H1 (cell line): ENCODE measurements around the gene ZNF768. TPM values are rescaled to one million over a fixed set of nuclear protein-coding genes. Genes with fewer than 3 reads are reported as not detected.

Experiments
- CTCF ChIA-PET: fragments of 300-600 bp; sonication (Branson Sonifier 250); formaldehyde crosslinking; loops from one replicate; lab custom pipeline; 2021; ENCODE audit not compliant: partially characterized antibody; lab: Charles Lee
- POLR2A ChIA-PET: fragments of 300-600 bp; sonication (Branson Sonifier 250); formaldehyde crosslinking; loops from one replicate; lab custom pipeline; 2021; ENCODE audit warnings: inconsistent platforms; ENCODE audit not compliant: partially characterized antibody; lab: Charles Lee
- DNase-seq, 2 experiments: peaks; one replicate each; pipeline versions ENCODE4 v3.0.0 to v3.0.0-alpha.2; 2010 to 2022; ENCODE audit warnings: low spot score in 2 of 2, low read depth in 1 of 2, mixed read lengths in 1 of 2
- FAIRE-seq: peaks from 2 replicates; lab custom pipeline; 2011; peaks lifted over from hg19 to GRCh38; lab: Jason Lieb, UNC
- H2AFZ ChIP-seq: 2 replicates; pipeline ENCODE4 v1.8.1; 2012; ENCODE audit warnings: low read length, inconsistent platforms
- H2AK5ac ChIP-seq: 2 replicates; pipeline ENCODE4 v1.6.1; 2013; ENCODE audit warnings: low read depth, low read length
- H2BK120ac ChIP-seq: replicated peaks from 2 replicates; pipeline ENCODE3; 2013; ENCODE audit warnings: low read depth, low read length, inconsistent platforms
- H2BK12ac ChIP-seq: 2 replicates; pipeline ENCODE4 v1.6.1; 2013; ENCODE audit warnings: low read depth, low read length
- H2BK15ac ChIP-seq: 2 replicates; pipeline ENCODE4 v1.6.1; 2013; ENCODE audit warnings: low read length
- H2BK20ac ChIP-seq: 2 replicates; pipeline ENCODE4 v1.6.1; 2013; ENCODE audit warnings: low read length
- H2BK5ac ChIP-seq: 2 replicates; pipeline ENCODE4 v1.6.1; 2013; ENCODE audit warnings: low read depth, low read length
- H3K14ac ChIP-seq: 2 replicates; pipeline ENCODE4 v1.6.1; 2013; ENCODE audit warnings: inconsistent platforms; ENCODE audit not compliant: insufficient read length
- H3K18ac ChIP-seq: 2 replicates; pipeline ENCODE4 v1.6.1; 2013; ENCODE audit warnings: low read length; ENCODE audit errors: extremely low read depth
- H3K23ac ChIP-seq: 2 replicates; pipeline ENCODE4 v1.6.1; 2013; ENCODE audit warnings: inconsistent platforms; ENCODE audit not compliant: insufficient read length
- H3K23me2 ChIP-seq: 2 replicates; pipeline ENCODE4 v1.6.1; 2013; ENCODE audit warnings: low read depth, low read length
- H3K27ac ChIP-seq: 2 replicates; pipeline ENCODE4 v1.6.1; 2011; ENCODE audit warnings: low read depth, low read length, inconsistent platforms
- H3K27me3 ChIP-seq, 4 experiments: replicated peaks in 1 of 4; 1 replicate in 1 of 4; 2 replicates in 3 of 4; pipeline versions ENCODE4 v1.6.1 to v1.8.1; 2011 to 2013; ENCODE audit warnings: low read length in 3 of 4, mild to moderate bottlenecking in 3 of 4, inconsistent platforms in 2 of 4, mixed read lengths in 2 of 4, moderate library complexity in 1 of 4; ENCODE audit not compliant: control insufficient read depth in 3 of 4, insufficient read depth in 3 of 4; ENCODE audit errors: extremely low read depth in 1 of 4
- H3K36me3 ChIP-seq, 4 experiments: 2 replicates each; pipeline versions ENCODE4 v1.6.1 to v1.8.1; 2011 to 2013; ENCODE audit warnings: mild to moderate bottlenecking in 4 of 4, low read length in 3 of 4, moderate library complexity in 2 of 4, control low read depth in 1 of 4, inconsistent platforms in 1 of 4; ENCODE audit not compliant: insufficient read depth in 4 of 4, control insufficient read depth in 2 of 4
- H3K4ac ChIP-seq: replicated peaks from 2 replicates; pipeline ENCODE3; 2013; ENCODE audit warnings: low read length, low read depth, mixed read lengths, inconsistent platforms; ENCODE audit not compliant: insufficient read length
- H3K4me1 ChIP-seq, 4 experiments: replicated peaks in 1 of 4; 1 replicate in 1 of 4; 2 replicates in 3 of 4; pipeline versions ENCODE4 v1.6.1 to v1.8.1; 2011 to 2013; ENCODE audit warnings: low read length in 3 of 4, inconsistent platforms in 2 of 4, mixed read lengths in 1 of 4; ENCODE audit not compliant: insufficient read depth in 4 of 4, control insufficient read depth in 3 of 4
- H3K4me2 ChIP-seq, 2 experiments: 2 replicates each; pipeline versions ENCODE4 v1.6.1 to v1.8.1; 2011 to 2013; ENCODE audit warnings: low read depth in 2 of 2, low read length in 2 of 2, control low read depth in 1 of 2, inconsistent platforms in 1 of 2, mild to moderate bottlenecking in 1 of 2; ENCODE audit not compliant: insufficient read depth in 1 of 2
- H3K4me3 ChIP-seq, 4 experiments: fragments of 200-600, 300-600 bp in 1 of 4; sonication (generic), shearing (Covaris generic), sonication (Bioruptor Twin) in 1 of 4; 2 replicates each; pipeline versions ENCODE4 v1.5.1 to v1.8.1; 2011 to 2016; ENCODE audit warnings: low read length in 4 of 4, low read depth in 3 of 4, control low read depth in 2 of 4, inconsistent platforms in 2 of 4, mild to moderate bottlenecking in 2 of 4, mixed read lengths in 1 of 4, moderate library complexity in 1 of 4; ENCODE audit not compliant: insufficient read depth in 2 of 4; ENCODE audit errors: extremely low read depth in 1 of 4
- H3K56ac ChIP-seq: replicated peaks from 2 replicates; pipeline ENCODE3; 2013; ENCODE audit warnings: low read depth, mild to moderate bottlenecking, mixed read lengths, low read length, inconsistent platforms; ENCODE audit not compliant: insufficient read length
- H3K79me1 ChIP-seq: 2 replicates; pipeline ENCODE4 v1.6.1; 2013; ENCODE audit warnings: low read depth, low read length, control low read depth
- H3K79me2 ChIP-seq, 2 experiments: 2 replicates each; pipeline versions ENCODE4 v1.6.1 to v1.8.1; 2012 to 2013; ENCODE audit warnings: low read length in 2 of 2, mild to moderate bottlenecking in 2 of 2, inconsistent platforms in 1 of 2; ENCODE audit not compliant: insufficient read depth in 2 of 2, control insufficient read depth in 1 of 2
- H3K9ac ChIP-seq, 4 experiments: replicated peaks in 1 of 4; 1 replicate in 1 of 4; 2 replicates in 3 of 4; pipeline versions ENCODE4 v1.6.1 to v1.8.1; 2011 to 2013; ENCODE audit warnings: low read depth in 3 of 4, low read length in 3 of 4, control low read depth in 2 of 4, mild to moderate bottlenecking in 2 of 4, moderate library complexity in 2 of 4, inconsistent platforms in 1 of 4; ENCODE audit errors: extremely low read depth in 1 of 4
- H3K9me3 ChIP-seq, 2 experiments: 2 replicates each; pipeline versions ENCODE4 v1.6.1 to v1.8.1; 2012 to 2013; ENCODE audit warnings: mild to moderate bottlenecking in 2 of 2, moderate library complexity in 2 of 2, control low read depth in 1 of 2, inconsistent platforms in 1 of 2, low read depth in 1 of 2, low read length in 1 of 2, mixed read lengths in 1 of 2; ENCODE audit not compliant: insufficient read depth in 2 of 2
- H4K20me1 ChIP-seq, 2 experiments: replicated peaks in 1 of 2; 2 replicates each; pipeline versions ENCODE3 to v1.8.1; 2011 to 2013; ENCODE audit warnings: inconsistent platforms in 2 of 2, low read length in 2 of 2, mild to moderate bottlenecking in 1 of 2; ENCODE audit not compliant: insufficient read depth in 2 of 2, control insufficient read depth in 1 of 2
- H4K5ac ChIP-seq: 2 replicates; pipeline ENCODE4 v1.6.1; 2013; ENCODE audit warnings: low read length, low read depth, mixed read lengths, inconsistent platforms; ENCODE audit not compliant: insufficient read length
- H4K8ac ChIP-seq: 2 replicates; pipeline ENCODE4 v1.8.0; 2013; ENCODE audit warnings: mild to moderate bottlenecking, moderate library complexity, low read length, inconsistent platforms; ENCODE audit not compliant: insufficient read depth; ENCODE audit errors: extremely low read depth
- H4K91ac ChIP-seq: replicated peaks from 2 replicates; pipeline ENCODE3; 2013; ENCODE audit warnings: low read length, mixed read lengths, inconsistent platforms; ENCODE audit not compliant: insufficient read length
- CREB1 ChIP-seq: IDR thresholded peaks from 2 replicates; pipeline ENCODE4 v1.6.1; 2012; ENCODE audit warnings: inconsistent platforms
- GTF2F1 ChIP-seq: IDR thresholded peaks from 2 replicates; pipeline ENCODE4 v1.6.1; 2012; ENCODE audit warnings: low read depth, low read length, improper control_type of control experiment, borderline replicate concordance
- HDAC6 ChIP-seq: IDR thresholded peaks from one replicate; pipeline ENCODE4 v1.7.1; 2012; ENCODE audit warnings: low read depth, mild to moderate bottlenecking, inconsistent platforms, low read length, moderate library complexity
- KDM4A ChIP-seq: IDR thresholded peaks from one replicate; pipeline ENCODE4 v1.7.1; 2012; ENCODE audit warnings: low read depth, mild to moderate bottlenecking, moderate library complexity, low read length, inconsistent platforms; ENCODE audit not compliant: severe bottlenecking
- MAX ChIP-seq: IDR thresholded peaks from 2 replicates; pipeline ENCODE4 v1.6.1; 2012; ENCODE audit warnings: inconsistent platforms
- RAD21 ChIP-seq, 2 experiments: IDR thresholded peaks in 1 of 2; conservative IDR thresholded peaks in 1 of 2; 2 replicates each; pipeline ENCODE4 v1.6.1; 2011; ENCODE audit warnings: low read depth in 2 of 2, low read length in 2 of 2, improper control_type of control experiment in 1 of 2, inconsistent platforms in 1 of 2, mild to moderate bottlenecking in 1 of 2, moderate library complexity in 1 of 2
- RFX5 ChIP-seq: IDR thresholded peaks from 2 replicates; pipeline ENCODE4 v1.6.1; 2011; ENCODE audit warnings: low read depth, low read length, improper control_type of control experiment, borderline replicate concordance
- SP4 ChIP-seq: IDR thresholded peaks from 2 replicates; pipeline ENCODE4 v1.6.1; 2012; ENCODE audit warnings: low read length, inconsistent platforms
- TAF1 ChIP-seq: IDR thresholded peaks from 2 replicates; pipeline ENCODE4 v1.6.1; 2011; ENCODE audit warnings: mild to moderate bottlenecking, low read depth, low read length
- TBP ChIP-seq: IDR thresholded peaks from 2 replicates; pipeline ENCODE4 v1.6.1; 2011; ENCODE audit warnings: low read depth, low read length, improper control_type of control experiment
- WGBS, 2 experiments: shearing (Covaris generic) in 1 of 2; methylation state at CpG; one replicate each; pipeline versions ENCODE4 v1.1.6 to v1.1.7; 2013 to 2015; ENCODE audit warnings: low lambda C conversion rate in 2 of 2, mixed read lengths in 2 of 2, inconsistent platforms in 1 of 2, low coverage in 1 of 2, missing lambda C conversion rate in 1 of 2; ENCODE audit not compliant: insufficient replicate concordance in 2 of 2, insufficient coverage in 1 of 2, insufficient read length in 1 of 2; ENCODE audit errors: extremely low coverage in 1 of 2, missing lambda C conversion rate in 1 of 2; 5-methylcytosine and 5-hydroxymethylcytosine counted together
- polyA plus RNA-seq, 7 experiments: library from polyadenylated mRNA; depleted of rRNA in 3 of 7; stranded (reverse) in 5 of 7; unstranded in 2 of 7; fragments of >200 nt in 5 of 7; fragments of 200-250 nt in 2 of 7; gene quantifications; 1 replicate in 5 of 7; 2 replicates in 1 of 7; 4 replicates in 1 of 7; pipeline versions ENCODE4 v1.2.1 to v1.2.3, GENCODE V29; 2011 to 2013; ENCODE audit warnings: missing spikeins in 2 of 7, mixed read lengths in 2 of 7
- total RNA-seq: library from RNA; stranded (reverse); fragmentation: NEBNext Ultra II Directional; extraction: Animal tissue kit (Norgen Biotek cat#: 25700); gene quantifications from 2 replicates; pipeline ENCODE4 v1.2.1, GENCODE V29; 2021
- TF ChIP-seq, protein P1 (sequence below), 3 experiments: IDR thresholded peaks; 1 replicate in 2 of 3; 2 replicates in 1 of 3; pipeline versions ENCODE4 v1.5.1 to v1.6.1; 2011; ENCODE audit warnings: low read length in 3 of 3, mild to moderate bottlenecking in 3 of 3, inconsistent platforms in 2 of 3, low read depth in 1 of 3, moderate library complexity in 1 of 3; ENCODE audit not compliant: insufficient read depth in 1 of 3; ENCODE audit errors: control extremely low read depth in 1 of 3

ZNF768 gene
- total and polyA plus RNA-seq, 2 of the 8 experiments (the other 6 are each of a cell fraction or from before 2014, with no cell fraction given), result 36.1 to 47.7 TPM

DNA sequence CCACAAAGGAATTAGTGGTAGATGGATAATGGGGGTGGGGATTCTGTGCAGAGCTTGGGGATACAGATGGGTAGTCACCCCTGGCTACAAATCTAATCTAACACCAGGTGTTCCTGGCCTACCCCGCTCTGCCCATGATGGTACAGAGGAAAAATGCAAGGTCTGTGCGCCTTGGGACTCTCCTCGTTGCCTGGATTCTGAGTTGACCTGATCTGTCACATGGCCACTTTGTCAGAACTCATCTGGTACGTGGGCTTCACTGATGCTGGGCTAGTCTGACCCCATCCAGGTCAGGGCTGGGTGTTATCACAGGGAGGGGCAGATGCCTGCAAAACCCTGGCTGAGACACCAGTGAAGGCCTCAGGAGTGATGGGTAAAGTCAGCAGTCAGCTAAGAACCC is 26.6 kb upstream of the ZNF768 start:
- peaks cover 0 to 4% of the 10 kb centered on the region in 2 experiments for H4K20me1 ChIP-seq
- no peak overlapping the region for H3K4me2 ChIP-seq
- H2AFZ ChIP-seq, result no peak overlapping the region
- H4K5ac ChIP-seq, result no peak overlapping the region
- no peak overlapping the region for H3K4me3 ChIP-seq
- no peaks in the 10 kb centered on the region for H3K9me3 ChIP-seq
- H2BK12ac ChIP-seq, result no peak overlapping the region
- H3K23me2 ChIP-seq, result peaks cover 5% of the 10 kb centered on the region; the same call in 1 of the 2 replicates
- H3K27me3 ChIP-seq, result no peaks in the 10 kb centered on the region
- no peak overlapping the region for H3K23ac ChIP-seq
- no peak overlapping the region for H2AK5ac ChIP-seq
- WGBS, 2 experiments, result 91% methylated on average over 4 of the region's 4 CpGs; no CpG with 5 or more reads in 1 of the 2 experiments
- peaks cover 5 to 14% (median 7%) of the 10 kb centered on the region in 4 experiments for H3K4me1 ChIP-seq
- H3K14ac ChIP-seq, result no peak overlapping the region
- H3K27ac ChIP-seq, result no peak overlapping the region
- H2BK15ac ChIP-seq, result no peak overlapping the region
- no peak overlapping the region for H2BK20ac ChIP-seq
- H4K91ac ChIP-seq, result no peak overlapping the region
- ChIA-PET CTCF (interaction anchor here (0.6 to 3.8 kb wide), 3 partner anchors 9 to 17 kb away, joined by 3 to 12 read pairs (median 3); partner anchors contain the start of gene ZNF747), POLR2A (interaction anchor here (0.6 to 6.7 kb wide), 4 partner anchors 9 to 23 kb away, joined by 4 to 40 read pairs (median 5); partner anchors contain the start of gene ZNF747)
- H3K9ac ChIP-seq, result no peak overlapping the region
- 0 out of 2 replicates have a peak overlapping the region, but pooled peaks have one; percentile 26 for H2BK5ac ChIP-seq
- no peak overlapping the region for H4K8ac ChIP-seq
- no peak overlapping the region for H2BK120ac ChIP-seq
- H3K18ac ChIP-seq, result no peak overlapping the region
- H3K79me1 ChIP-seq, result no peaks in the 10 kb centered on the region
- no peak overlapping the region for H3K4ac ChIP-seq
- H3K36me3 ChIP-seq, result peaks cover 3 to 8% (median 5%) of the 10 kb centered on the region in 4 experiments; a peak in 4 of 8 replicates
- no peak overlapping the region for H3K56ac ChIP-seq
- no peaks in the 10 kb centered on the region for H3K79me2 ChIP-seq
- FAIRE-seq (no peak), DNase-seq (no peak)
- no peak for TF ChIP-seq TBP
- no peak for TF ChIP-seq TAF1
- TF ChIP-seq MAX, result no peak
- TF ChIP-seq CREB1, result no peak
- TF ChIP-seq HDAC6, result no peak
- TF ChIP-seq RFX5, result no peak
- no peak for TF ChIP-seq RAD21 (IDR thresholded peaks at IDR 0.05 in 1 of 2, conservative IDR thresholded peaks at IDR 0.05 in 1 of 2; ENCODE audit: low read depth in 2 of 2, low read length in 2 of 2)
- TF ChIP-seq SP4, result no peak
- no peak for TF ChIP-seq GTF2F1
- TF ChIP-seq KDM4A, result no peak
- TF ChIP-seq, protein P1, sequence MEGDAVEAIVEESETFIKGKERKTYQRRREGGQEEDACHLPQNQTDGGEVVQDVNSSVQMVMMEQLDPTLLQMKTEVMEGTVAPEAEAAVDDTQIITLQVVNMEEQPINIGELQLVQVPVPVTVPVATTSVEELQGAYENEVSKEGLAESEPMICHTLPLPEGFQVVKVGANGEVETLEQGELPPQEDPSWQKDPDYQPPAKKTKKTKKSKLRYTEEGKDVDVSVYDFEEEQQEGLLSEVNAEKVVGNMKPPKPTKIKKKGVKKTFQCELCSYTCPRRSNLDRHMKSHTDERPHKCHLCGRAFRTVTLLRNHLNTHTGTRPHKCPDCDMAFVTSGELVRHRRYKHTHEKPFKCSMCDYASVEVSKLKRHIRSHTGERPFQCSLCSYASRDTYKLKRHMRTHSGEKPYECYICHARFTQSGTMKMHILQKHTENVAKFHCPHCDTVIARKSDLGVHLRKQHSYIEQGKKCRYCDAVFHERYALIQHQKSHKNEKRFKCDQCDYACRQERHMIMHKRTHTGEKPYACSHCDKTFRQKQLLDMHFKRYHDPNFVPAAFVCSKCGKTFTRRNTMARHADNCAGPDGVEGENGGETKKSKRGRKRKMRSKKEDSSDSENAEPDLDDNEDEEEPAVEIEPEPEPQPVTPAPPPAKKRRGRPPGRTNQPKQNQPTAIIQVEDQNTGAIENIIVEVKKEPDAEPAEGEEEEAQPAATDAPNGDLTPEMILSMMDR (IDR thresholded peaks at IDR 0.05; ENCODE audit: control extremely low read depth in 1 of 3, insufficient read depth in 1 of 3, low read depth in 1 of 3, low read length in 3 of 3), result no peak
